Lower leg skin (tissue), 3 donors: ENCODE measurements around the gene MIPOL1.

Experiments
- POLR2A ChIP-seq, 2 donors: fragments of 450-650 bp; IDR thresholded peaks; one replicate each; pipeline ENCODE4 v1.6.1; 2016 to 2017; ENCODE audit warnings: antibody characterized with exemption in 2 of 2, mild to moderate bottlenecking in 1 of 2, moderate library complexity in 1 of 2
- TF ChIP-seq, protein P1 (sequence below), 3 donors: fragments of 450-650 bp; IDR thresholded peaks; one replicate each; pipeline ENCODE4 v1.5.1; 2016; ENCODE audit warnings: antibody characterized with exemption in 3 of 3, mild to moderate bottlenecking in 3 of 3, moderate library complexity in 2 of 3

DNA sequence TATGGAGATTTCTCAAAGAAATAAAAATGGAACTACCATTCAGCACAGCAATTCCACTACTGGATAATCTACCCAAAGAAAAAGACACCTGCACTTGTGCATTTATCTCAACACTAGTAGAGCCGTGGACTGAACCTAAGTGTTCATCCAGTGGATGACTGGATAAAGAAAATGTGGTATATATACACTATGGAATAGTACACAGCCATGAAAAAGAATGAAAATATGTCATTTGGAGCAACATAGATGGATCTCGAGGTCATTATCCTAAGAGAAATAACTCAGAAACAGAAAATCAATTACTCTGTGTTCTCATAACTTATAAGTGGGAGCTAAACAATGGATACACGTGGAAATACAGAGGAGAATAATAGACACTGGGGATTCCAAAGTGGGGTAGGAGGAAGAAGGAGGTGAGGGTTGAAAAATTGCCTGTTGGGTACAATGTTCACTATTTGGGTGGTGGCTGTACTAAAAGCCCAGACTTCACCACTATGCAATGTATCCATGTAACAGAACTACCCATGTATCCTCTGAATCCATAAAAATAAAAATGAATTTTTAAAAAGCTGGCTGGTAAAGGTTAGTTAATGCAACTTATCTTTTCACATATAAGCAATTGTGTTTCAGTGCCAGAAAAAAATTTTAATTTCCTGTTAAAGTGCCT lies 266.6 kb downstream of the MIPOL1 start:
- TF ChIP-seq, protein P1, sequence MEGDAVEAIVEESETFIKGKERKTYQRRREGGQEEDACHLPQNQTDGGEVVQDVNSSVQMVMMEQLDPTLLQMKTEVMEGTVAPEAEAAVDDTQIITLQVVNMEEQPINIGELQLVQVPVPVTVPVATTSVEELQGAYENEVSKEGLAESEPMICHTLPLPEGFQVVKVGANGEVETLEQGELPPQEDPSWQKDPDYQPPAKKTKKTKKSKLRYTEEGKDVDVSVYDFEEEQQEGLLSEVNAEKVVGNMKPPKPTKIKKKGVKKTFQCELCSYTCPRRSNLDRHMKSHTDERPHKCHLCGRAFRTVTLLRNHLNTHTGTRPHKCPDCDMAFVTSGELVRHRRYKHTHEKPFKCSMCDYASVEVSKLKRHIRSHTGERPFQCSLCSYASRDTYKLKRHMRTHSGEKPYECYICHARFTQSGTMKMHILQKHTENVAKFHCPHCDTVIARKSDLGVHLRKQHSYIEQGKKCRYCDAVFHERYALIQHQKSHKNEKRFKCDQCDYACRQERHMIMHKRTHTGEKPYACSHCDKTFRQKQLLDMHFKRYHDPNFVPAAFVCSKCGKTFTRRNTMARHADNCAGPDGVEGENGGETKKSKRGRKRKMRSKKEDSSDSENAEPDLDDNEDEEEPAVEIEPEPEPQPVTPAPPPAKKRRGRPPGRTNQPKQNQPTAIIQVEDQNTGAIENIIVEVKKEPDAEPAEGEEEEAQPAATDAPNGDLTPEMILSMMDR (IDR thresholded peaks at IDR 0.05): no peak
- no peak for TF ChIP-seq POLR2A (IDR thresholded peaks at IDR 0.05)
